ENCODE measurements around the gene GGN. TPM values are rescaled to one million over a fixed set of nuclear protein-coding genes. Genes with fewer than 3 reads are reported as not detected.
"Not testable (repeated sequence)": the region's sequence is repeated elsewhere in the genome, so short reads cannot be mapped to it uniquely, and the experiment has no call there.

Gene GGN
- total RNA-seq, 4 donors from 2014 or later = not detected

DNA sequence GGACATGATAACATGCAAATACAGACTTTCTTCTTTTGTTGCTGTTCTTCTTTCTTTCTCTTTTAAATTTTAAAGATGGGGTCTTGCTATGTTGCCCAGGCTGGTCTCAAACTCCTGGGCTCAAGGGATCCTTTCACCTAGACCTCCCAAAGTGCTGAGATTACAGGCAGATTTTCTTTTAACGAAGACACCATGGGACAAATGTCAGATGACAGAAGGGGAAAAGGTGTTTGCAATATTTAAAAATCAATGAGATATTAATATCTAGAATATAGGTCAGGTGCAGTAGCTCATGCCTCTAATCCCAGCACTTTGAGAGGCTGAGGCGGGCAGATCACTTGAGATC, 42.0 kb upstream of the GGN start:
- WGBS, 2 donors = 79 to 94% methylated on average over 2 of the region's 2 CpGs
- H3K27me3 ChIP-seq = peaks cover 0 to 61% of the 10 kb centered on the region in 2 donors
- peaks cover 0 to 4% (median 0%) of the 10 kb centered on the region in 4 donors for H3K4me1 ChIP-seq
- no peaks in the 10 kb centered on the region for H3K36me3 ChIP-seq
- TF ChIP-seq CTCF (IDR thresholded peaks at IDR 0.05) = no peak
- no peak for TF ChIP-seq POLR2A (IDR thresholded peaks at IDR 0.05)
- TF ChIP-seq EP300 (IDR thresholded peaks at IDR 0.05) = no peak
- DNase-seq (ENCODE audit: low spot score in 2 of 2) = no peak
- H3K9me3 ChIP-seq = no peaks in the 10 kb centered on the region
- H3K27ac ChIP-seq = no peak overlapping the region
- no peak overlapping the region for H3K4me3 ChIP-seq

- TF ChIP-seq CTCF (IDR thresholded peaks at IDR 0.05) (no peak), POLR2A (IDR thresholded peaks at IDR 0.05) (no peak), EP300 (IDR thresholded peaks at IDR 0.05) (no peak)
- 58 to 65% methylated on average over 14 of the region's 14 CpGs for WGBS, 2 donors
- H3K4me3 ChIP-seq = no peak overlapping the region
- no peaks in the 10 kb centered on the region for H3K36me3 ChIP-seq
- DNase-seq (ENCODE audit: low spot score in 2 of 2) = no peak
- H3K9me3 ChIP-seq = no peaks in the 10 kb centered on the region
- H3K4me1 ChIP-seq = peaks cover 0 to 4% (median 0%) of the 10 kb centered on the region in 4 donors
- H3K27ac ChIP-seq = no peak overlapping the region
- peaks cover 0 to 61% of the 10 kb centered on the region in 2 donors for H3K27me3 ChIP-seq
Measured at GRCh38 chr19:38429055-38429810, 41.4 kb upstream of the GGN start.

- not testable (repeated sequence) for H3K9me3 ChIP-seq
- WGBS, 2 donors = 72 to 74% methylated on average over 16 to 17 of the region's 17 CpGs
Measured at GRCh38 chr19:38427035-38427677, 39.3 kb upstream of the GGN start.

DNA sequence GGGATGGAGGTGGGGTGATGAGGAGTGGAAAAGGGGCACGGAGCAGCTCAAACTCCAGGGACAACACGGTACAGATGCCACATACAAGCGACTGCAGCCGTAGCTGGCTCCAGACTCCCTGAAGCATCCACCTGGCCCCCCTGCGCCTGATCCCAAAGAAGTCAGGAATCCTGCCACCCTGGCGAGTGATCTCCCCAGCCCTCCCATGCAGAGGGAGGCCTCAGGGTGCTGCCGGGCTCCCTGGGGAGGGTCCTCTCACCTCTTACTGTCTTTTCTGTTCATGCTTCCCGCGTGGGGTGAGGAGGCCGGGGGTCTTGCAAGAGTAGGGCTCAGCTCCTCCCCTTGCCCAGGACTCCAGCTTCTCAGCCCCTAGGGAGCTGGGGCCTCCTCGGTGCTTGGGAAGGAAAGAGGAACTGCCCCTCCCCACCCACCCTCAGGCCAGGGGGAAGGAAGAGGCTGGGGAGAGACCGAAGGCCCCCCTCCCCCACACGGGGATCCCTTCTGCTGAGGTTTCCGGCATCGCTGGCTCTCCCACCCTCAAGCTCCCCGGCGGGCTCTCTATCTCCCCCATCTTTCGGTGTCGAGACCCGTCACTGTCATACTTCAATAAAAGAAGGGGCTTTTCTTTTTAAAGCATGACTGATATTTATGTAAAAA, 38.1 kb upstream of the GGN start, which contains the start of gene RASGRP4:
TSS of gene RASGRP4 (minus strand) at position 410 of the 657 bp plus-strand sequence. CDS start at position 282, 128 bp downstream.
- TF ChIP-seq CTCF (IDR thresholded peaks at IDR 0.05) (no peak), EP300 (IDR thresholded peaks at IDR 0.05) (no peak), POLR2A (IDR thresholded peaks at IDR 0.05) (no peak)
- peaks cover 0 to 66% of the 10 kb centered on the region in 2 donors for H3K27me3 ChIP-seq
- peak within 1 kb of the TSS in 1 of 4 donors; percentile 44 for H3K4me3 ChIP-seq
- 9 to 21% methylated on average over 16 to 20 of the region's 20 CpGs for WGBS, 2 donors
- H3K27ac ChIP-seq = no peak within 1 kb of the TSS
- DNase-seq (ENCODE audit: low spot score in 2 of 2) = no peak
- H3K9me3 ChIP-seq = no peaks in the 10 kb centered on the region
- no peaks in the 10 kb centered on the region for H3K36me3 ChIP-seq
- H3K4me1 ChIP-seq = no peaks in the 10 kb centered on the region

More at GRCh38 chr19:38427035-38427677, 39.3 kb upstream of the GGN start:
- not testable (repeated sequence) for H3K36me3 ChIP-seq; H3K4me3 ChIP-seq; DNase-seq (ENCODE audit: low spot score in 2 of 2); H3K4me1 ChIP-seq; H3K27ac ChIP-seq
- peaks cover 0 to 61% of the 10 kb centered on the region in 2 donors for H3K27me3 ChIP-seq

GRCh38 chr19:38425222-38425809, 37.5 kb upstream of the GGN start:
- no peaks in the 10 kb centered on the region for H3K36me3 ChIP-seq
- 67 to 70% methylated on average over 7 of the region's 7 CpGs for WGBS, 2 donors
- peak overlapping the region in 1 of 4 donors; percentile 44 for H3K4me3 ChIP-seq

More at GRCh38 chr19:38425222-38425809, 37.5 kb upstream of the GGN start:
- Histone ChIP-seq H3K27ac (no peak overlapping the region), H3K9me3 (no peaks in the 10 kb centered on the region), H3K27me3 (peaks cover 0 to 65% of the 10 kb centered on the region in 2 donors), H3K4me1 (no peaks in the 10 kb centered on the region)
- TF ChIP-seq EP300 (IDR thresholded peaks at IDR 0.05) = no peak
- TF ChIP-seq POLR2A (IDR thresholded peaks at IDR 0.05) = no peak
- no peak for TF ChIP-seq CTCF (IDR thresholded peaks at IDR 0.05)
- no peak for DNase-seq (ENCODE audit: low spot score in 2 of 2)

All from tibial nerve (tissue), 4 donors.